GM19043 (cell line): ENCODE results near the gene FAM222B.
A peak's percentile ranks its signal among the peaks of the same experiment; 100 is the strongest.
"Not testable (repeated sequence)": the region's sequence is repeated elsewhere in the genome, so short reads cannot be mapped to it uniquely, and the experiment has no call there.

Experiments
- ATAC-seq: cut with Tn5 transposase; IDR thresholded peaks from one replicate; pipeline ENCODE4 v1.9.1; 2021; ENCODE audit warnings: low read depth; ENCODE audit not compliant: unreplicated experiment

The FAM222B gene, protein sequence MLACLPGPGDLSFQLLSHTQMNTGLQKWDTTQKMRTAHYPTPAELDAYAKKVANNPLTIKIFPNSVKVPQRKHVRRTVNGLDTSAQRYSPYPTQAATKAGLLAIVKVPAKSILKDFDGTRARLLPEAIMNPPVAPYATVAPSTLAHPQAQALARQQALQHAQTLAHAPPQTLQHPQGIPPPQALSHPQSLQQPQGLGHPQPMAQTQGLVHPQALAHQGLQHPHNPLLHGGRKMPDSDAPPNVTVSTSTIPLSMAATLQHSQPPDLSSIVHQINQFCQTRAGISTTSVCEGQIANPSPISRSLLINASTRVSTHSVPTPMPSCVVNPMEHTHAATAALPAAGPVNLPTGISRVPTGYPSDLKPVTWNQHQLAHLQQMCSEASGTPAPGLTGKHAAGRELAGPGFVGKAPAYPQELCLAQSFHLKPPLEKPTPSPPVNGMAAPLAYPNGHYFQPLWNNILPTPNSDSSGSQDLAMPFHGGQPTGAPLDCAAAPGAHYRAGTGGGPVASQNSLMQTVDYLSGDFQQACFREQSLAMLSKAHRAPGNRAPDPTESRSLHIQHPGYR

DNA sequence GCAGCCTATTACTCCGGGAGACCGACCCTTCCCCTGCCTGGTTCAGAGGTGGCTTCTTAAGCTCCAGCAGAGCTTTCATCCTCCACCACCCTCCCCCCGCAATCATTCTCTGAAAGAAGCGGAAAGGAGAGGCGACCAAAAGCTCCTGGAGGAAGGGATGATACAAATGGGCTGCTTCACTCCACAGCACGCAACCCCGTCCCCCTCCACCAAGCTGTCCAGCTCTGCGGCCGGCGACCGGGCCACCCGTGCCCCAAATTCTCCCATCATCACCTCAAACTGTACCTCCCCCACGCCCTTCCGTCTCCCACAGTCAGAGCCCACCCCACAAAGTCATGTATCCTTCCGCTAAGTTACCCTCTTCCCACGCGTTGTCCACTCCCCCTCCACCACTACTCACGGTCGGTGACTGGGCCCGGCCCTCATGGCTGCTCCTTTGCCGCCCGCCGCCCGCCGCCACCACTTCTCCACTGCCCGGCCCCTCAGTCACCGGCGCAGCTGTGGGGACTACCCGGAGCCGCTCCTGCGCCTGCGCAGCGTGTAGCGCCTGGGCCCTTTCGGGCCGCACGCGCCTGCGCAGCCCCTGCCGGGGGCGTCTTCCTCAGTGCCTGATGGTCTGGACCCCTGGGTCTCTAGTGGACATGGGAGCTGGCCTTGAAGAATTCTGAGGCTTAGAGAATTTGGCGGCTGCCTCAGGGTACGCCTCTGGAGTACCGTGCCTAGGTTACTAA lies at the start of gene FAM222B:
Gene FAM222B, minus strand, starts transcription at position 509 of the 731 bp plus-strand sequence. CDS start 76,123 bp downstream, outside the sequence.
- peak; percentile 55 for ATAC-seq

DNA sequence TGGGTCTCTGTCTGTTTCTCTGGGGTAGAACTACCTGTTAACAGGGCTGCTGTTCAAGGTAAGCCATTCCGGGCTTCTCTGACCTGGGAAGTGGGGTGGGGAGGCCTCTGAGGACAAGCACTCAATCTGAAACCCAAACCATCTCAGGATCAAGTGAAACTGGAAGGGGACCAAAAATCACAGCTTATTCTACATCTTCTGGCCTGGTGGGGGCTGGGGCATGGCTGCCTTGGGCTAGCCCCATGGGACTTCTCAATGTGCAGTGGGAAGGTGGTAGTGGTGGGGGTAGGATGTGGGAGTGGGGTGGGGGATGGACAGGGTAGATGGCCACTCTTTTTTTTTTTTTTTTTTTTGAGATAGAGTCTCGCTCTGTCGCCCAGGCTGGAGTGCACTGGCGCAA lies 49.4 kb upstream of the FAM222B start:
- ATAC-seq: no peak

DNA sequence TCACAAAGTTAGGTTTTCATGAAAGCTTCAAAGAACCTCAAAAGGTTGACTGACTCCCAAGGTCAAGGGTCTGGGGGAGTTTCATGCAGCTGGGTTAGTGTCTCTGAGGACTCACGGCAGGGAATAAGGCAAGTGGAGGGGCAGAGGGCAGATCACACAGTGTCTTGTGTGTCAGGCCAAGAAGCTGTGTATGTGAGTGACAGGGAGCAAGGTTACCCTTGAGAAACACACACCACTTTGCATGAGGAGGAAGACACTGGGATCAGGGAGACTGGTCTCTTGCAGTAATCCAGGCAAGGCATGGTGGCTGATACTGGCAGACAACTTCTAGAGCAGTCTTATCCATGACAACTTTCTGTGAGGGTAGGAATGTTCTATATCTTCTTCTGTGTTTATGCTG lies 48.6 kb upstream of the FAM222B start:
- ATAC-seq: no peak

DNA sequence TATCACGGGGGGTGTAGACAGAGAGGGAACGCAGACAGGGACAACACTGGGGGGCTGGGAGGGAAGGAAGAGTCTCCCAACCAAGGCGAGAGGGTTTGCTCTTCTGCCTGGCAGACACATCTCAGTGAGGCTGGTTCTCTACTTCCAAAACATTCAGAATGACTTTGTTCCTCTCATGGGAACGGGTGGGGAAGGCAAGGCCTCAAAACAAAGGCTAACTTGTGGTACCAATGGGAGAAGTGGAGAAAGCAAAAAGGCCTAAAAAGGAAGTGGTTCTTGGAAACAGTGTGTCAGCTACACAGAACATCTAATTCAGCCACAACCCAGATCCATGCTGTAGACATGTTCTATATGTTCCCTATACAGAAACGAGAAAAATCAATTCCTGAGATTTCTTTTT lies 47.4 kb upstream of the FAM222B start:
- no peak for ATAC-seq

DNA sequence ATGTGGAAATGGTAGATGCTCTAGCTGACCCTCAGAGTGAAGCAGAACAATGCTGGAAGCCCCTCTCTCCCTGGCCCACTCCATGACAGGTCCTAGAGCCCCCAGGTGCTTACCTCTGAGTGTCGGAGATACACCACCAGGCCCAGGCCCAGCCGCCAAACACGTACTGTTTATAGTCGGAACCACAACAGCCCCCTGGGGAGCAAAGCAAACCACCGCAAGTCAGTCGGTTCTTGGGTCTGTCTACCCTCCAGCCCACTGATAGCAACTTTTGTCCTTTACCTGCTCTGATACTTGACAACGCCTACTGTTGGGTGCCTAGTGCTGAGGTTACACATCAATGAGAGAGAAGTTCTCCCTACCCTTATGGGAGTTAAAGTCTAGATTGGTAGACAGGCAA lies 46.2 kb upstream of the FAM222B start:
- ATAC-seq: no peak

DNA sequence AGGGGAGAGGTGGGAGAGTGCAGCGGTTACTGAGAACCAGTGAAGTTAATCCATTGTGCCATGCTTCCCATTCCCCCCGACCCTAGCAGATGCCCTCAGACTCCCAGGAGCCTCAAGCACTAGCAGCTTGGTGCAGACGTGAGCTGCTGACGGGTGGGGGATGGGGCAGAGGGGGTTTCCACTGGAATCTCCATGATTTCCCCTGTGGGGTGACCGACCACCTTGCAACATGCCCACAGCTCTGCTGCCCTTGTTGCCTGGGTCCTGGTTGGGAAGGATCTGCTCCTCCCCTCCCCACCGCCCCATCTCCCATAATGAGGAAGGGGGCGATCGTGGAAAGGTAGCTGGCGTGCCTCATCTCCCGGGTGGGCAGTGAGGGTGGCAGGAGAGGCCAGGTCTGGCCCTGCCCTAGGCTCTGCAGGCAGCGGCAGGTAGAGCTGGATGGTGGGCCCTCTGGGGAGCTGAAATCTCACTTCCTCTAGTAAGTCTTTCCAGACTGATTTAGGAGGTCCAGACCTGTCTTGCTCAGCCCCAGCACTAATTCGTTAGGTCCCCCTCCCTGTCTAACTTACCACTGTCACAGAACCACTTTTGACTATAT lies 45.4 kb upstream of the FAM222B start:
- ATAC-seq: no peak

DNA sequence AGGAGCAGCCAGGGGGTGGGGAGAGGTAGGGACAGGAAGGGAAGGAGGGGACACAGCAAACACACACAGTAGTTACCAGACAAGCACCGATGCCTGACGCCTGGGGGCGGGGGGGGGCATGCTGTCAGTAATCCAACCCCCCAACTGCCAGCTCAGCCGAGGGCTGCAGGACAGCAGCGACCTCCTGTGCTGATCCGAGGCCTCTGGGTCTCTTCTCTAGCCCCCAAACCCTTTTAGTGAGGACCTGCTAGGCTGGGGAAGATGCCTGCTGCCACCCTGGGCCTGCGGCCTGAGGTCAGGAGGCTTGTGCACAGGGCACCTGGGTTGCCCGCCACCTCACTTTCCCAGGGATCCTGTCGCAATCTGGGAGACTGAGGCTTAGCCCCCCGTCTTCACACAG lies 43.4 kb upstream of the FAM222B start:
- no peak for ATAC-seq

DNA sequence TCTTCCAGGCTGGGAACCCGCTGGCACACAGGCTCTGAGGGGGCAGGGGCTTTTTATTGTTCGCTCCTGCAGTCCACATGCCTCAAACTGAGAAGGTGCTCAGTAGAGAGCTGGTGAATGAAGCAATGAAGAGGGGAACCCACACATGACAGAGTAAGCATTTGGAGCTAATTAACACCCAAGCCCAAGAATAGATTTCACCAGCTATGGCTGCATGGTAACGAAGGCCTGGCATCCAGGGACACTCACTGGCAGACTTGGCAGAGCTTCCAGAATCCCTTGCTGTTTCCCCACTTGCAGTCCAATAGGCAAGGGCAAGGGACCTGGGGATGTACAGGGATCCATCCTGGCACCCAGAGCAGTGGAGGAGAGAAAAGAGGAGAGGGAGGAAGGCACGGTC lies 42.8 kb upstream of the FAM222B start:
- no peak for ATAC-seq

DNA sequence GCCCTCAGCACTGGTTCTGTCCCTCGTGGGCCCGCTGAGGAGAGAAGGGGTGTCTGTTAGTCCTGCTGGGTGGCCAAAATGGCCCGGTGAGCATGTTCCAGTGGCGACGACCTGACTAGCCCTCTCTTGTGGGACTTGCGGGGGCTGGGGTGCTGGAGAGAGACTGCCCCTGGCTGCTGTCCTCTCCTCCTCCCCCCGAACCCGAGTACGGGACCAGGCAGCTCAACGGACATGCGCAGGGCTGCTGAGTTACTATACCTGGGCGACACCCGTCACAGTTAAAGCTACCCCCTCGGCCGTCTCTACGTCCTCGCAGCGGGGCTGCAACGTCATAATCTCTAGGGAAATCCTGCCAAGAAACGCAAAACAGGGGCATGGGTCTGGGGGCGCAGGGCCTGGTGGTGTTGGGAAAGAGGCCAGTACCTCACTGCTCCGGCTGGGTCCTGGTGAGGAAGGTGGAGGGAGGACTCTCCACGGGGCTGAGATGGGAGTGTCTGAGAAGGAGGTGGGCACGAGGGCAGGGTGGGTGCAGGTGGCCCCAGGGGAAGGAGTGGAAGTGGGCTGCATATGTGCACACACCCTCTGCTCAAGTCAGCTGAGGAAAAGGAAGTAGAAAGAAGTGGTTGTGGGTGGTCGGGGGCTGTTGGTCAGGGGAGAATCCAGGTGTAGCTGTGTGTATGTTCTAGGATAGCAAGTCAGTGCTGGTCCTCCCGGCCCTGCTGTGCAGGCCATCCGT lies 41.5 kb upstream of the FAM222B start:
- ATAC-seq: no peak

DNA sequence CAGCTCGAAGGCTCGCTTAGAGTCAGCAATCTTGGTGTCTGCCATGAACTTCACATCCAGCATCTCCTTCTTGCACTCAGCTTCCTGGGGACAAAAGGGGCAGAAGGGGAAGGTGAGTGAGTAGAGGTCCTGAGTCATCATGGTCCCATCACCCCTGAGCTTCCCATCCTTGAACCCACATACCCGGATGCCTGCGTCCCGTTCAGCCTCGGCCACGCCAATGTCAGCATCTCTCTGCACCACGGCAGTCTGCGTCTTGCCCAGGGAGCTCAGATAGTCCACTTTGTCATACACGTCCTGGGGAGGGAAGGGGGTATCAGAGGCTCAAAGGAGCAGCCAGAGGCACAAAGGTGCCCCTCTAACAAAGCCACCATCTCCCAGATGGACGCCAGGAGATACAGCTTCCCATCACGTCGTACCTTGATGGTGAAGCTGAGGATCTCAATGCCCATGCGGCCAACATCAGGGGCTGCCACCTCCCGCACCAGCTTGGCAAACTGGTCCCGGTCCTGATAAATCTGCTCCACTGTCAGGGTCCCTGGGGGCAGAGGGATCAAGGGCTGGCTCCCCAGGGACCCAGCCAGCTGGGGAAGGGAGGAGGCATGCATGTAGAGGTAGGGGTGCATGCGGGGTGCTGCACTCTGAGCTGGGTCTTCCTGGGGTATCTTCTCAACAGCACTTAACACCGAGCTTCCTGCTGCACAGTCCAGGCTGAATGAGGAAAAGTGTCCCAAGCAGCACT lies 39.7 kb upstream of the FAM222B start:
- ATAC-seq: no peak

DNA sequence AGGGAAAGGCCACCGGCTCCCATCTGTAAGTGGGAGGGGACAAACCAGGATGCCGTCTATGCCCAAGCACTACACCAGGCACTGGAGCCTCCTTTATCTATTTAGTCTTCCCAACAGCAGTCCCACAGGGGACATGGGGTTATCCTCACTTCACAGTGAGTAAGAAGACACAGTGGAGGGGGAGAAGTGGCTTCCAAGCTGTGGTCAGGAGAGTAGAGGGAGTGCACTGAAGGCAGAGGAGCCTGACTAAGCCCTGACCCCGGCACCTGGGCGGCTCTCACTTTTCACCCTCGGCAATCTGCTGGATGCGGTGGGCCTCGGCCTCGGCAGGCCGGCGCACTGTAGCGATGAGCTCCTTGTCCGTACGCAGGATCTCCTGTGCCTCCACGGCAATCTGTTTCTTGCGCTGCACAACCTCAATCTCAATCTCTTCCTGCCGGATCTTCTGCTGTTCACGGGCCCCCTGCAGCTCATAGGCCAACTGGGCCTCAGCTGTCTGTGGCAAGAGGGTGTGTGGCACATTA lies 39.0 kb upstream of the FAM222B start:
- ATAC-seq: no peak

DNA sequence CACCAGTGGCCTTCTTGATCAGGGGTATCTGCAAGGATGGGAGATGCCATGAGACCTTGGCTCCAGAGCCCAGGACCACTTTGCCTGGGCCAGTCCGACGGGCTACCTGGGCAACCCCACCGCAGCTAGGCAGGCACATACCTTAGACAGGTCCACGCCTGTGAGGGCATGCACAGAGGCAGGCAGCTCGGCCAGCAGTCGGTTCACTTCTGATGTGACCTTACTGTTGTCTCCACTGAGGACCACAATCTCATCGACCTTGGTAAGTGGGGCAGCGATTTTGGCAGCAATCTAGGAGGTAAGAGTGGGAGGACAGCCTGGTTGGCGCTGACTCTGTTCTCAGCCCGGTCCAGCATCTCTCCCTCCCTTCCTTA lies 38.0 kb upstream of the FAM222B start:
- no peak for ATAC-seq

DNA sequence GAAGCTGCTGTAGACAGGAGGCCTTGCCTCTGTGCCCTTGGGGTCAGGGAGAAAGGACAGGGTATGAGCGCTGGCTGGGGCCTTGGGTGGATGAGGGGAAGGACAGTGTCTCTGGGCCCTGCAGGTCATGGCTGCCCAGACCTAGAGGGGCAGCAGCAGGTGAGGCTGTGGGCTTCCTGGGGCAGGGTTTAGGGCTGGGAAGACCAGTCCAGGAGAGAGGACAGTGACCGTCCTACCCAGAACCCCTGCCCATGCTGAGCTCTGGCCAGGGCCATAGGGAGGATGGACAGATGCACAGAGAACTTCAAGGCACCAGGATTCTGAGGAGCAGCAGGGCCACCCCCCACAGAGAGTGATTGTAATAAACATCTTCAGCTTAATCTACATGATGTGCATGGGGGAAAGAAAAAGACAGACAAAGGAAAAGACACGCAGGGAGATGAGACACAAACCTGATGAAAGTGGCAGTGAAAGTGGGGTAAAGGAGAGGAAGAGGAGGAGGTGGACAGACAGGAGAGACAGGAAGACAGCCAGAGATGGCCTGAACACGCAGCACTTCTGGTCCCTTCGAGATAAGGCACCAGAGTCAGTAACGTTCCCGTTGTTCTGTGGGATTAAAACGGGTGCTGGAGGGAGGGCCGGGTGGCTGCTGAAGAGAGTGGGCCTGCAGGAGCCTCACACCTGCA lies 37.4 kb upstream of the FAM222B start:
- no peak for ATAC-seq

DNA sequence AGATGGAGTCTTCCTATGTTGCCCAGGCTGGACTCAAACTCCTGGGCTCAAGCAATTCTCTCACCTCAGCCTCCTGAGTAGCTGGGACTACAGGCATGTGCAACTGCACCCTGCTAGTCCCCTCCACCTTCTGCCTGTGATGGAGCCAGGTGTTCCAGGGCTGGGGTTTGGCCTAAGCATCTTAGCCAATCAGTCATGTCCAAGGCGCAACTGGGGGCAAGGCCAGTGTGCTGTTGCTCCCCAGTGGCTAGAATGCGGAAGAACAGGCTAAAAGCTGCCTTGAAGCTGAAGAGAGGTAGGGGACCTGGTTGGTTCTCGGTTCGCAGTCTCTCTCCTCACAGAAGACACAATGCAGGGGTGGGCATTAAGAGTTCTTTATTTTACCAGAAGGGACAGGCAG lies 36.4 kb upstream of the FAM222B start:
- no peak for ATAC-seq

DNA sequence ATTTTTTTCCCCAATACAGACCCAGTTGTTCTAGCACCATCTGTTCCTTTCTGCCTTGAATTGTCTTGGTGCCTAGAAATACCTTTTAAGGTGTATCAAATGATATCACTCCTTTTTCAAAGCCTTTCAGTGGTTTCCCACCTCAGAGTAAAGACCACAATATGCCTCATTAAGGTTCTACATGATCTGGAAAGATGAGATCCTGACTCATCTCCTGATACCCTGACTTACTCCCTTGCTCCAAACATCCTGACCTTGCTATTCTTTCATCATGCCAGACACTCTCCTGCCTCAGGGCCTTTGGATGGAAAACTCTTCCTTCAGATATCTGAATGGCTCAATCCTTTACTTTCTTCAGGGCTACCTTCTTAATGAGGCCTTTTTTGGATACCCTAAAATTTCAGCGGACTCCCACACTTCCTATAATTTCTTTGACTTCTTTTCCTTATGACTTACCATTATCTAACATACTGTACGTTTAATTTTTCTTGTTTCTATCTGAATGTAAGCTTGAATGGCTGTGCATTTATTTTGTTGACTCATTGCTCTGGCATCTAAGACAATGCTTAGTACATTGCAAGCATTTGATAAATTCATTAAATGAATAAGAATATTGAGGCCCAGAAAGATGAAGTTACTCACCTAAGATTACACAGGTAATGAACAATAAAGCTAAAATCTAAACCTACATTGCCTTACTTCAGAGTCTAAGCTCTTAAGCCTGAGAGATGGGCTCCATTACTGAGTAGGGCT lies 35.7 kb upstream of the FAM222B start:
- ATAC-seq: no peak

DNA sequence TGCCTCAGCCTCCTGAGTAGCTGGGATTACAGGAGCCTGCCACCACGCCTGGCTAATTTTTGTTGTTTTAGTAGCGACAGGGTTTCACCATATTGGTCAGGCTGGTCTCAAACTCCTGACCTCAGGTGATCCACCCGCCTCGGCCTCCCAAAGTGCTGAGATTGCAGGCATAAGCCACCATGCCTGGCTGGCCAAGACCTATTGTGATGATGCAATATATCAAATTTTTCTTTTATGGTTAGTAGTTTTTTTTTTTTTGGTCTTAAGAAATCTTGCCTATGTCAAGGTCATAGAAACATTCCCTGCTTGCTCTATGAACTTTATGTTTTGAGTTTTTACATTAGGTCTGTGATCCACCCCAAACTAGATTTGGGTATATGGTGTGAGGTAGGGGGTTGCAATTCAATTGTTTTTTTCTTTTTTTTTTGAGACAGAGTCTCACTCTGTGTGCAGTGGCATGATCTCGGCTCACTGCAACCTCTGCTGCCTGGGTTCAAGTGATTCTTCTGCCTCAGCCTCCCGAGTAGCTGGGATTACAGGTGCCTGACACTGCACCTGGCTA lies 34.6 kb upstream of the FAM222B start:
- ATAC-seq: not testable (repeated sequence)

DNA sequence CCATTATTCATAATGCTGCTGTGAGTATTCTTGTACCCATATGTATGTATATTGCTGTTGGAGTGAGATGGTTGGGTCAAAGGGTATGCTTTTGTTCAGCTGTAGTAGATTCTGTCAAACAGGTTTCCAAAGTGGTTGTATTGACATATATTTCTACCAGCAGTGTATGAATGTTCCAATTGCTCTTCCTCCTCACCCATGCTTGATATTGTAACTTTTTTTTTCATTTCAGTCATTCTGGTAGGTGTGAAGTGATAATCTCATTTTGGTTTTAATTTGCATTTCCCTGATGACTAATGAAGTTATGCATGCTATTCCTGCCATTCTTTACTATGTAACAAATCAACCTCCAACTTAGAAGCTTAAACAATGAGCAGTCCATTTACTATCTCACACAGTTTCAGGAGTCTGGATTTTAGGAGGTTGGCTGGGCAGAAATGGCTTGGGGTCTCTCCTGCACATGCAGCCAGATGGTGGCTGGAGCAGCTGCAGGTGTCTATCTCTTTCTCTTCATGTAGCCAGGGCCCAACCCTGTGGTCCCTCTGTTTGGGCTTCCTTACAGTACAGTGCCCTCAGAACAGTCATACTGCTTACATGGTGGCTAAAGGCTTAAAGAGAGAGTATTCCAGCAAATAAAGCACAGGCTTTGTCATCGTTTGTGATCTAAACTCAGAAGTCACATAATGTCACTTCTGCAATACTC lies 33.4 kb upstream of the FAM222B start:
- no peak for ATAC-seq

DNA sequence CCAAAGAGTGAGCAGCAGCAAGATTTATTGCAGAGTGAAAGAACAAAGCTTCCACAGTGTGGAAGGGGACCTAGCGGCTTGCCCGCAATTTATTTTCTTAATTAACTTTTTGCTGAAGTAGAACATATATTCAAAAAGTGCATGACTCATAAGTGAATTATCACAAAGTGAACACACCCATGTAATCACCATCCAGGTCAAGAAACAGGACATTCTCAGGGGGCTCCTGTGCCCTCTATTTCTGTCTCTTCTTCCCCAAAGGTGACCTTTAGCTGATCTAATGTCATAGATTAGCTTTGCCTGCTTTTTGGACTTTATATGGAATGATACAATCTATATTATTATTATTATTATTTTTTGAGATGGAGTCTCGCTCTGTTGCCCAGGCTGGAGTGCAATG lies 32.2 kb upstream of the FAM222B start:
- no peak for ATAC-seq
